WTC11 (cell line): ENCODE data around the gene SYT7. TPM values are rescaled to one million over a fixed set of nuclear protein-coding genes. Genes with fewer than 3 reads are reported as not detected.

Experiments used
- ATAC-seq: fragments of 200-7000 bp; cut with Tn5 transposase; 2 replicates; pipeline ENCODE4 v1.10.0; 2021; ENCODE audit warnings: mild to moderate bottlenecking, moderate library complexity
- CTCF ChIA-PET: fragments of 300-600 bp; sonication (Branson Sonifier 250); formaldehyde crosslinking; loops from one replicate; lab custom pipeline; 2021; ENCODE audit warnings: antibody characterized with exemption; lab: Charles Lee
- POLR2A ChIA-PET: fragments of 350-600 bp; sonication (Branson Sonifier 250); formaldehyde crosslinking; loops from one replicate; lab custom pipeline; 2021; ENCODE audit warnings: antibody characterized with exemption; lab: Charles Lee
- DNase-seq: peaks from one replicate; pipeline ENCODE4 v3.0.0; 2021; ENCODE audit warnings: low spot score
- H3K27ac Mint-ChIP-seq: 2 replicates; pipeline ENCODE4 v1.8.0; 2021; ENCODE audit warnings: mixed read lengths
- H3K27me3 Mint-ChIP-seq: 2 replicates; pipeline ENCODE4 v1.8.0; 2021; ENCODE audit warnings: low read depth, mild to moderate bottlenecking, moderate library complexity, mixed read lengths
- H3K36me3 Mint-ChIP-seq: 2 replicates; pipeline ENCODE4 v1.8.0; 2021; ENCODE audit warnings: mixed read lengths
- H3K4me1 Mint-ChIP-seq: 2 replicates; pipeline ENCODE4 v1.8.0; 2022; ENCODE audit warnings: mixed read lengths
- H3K4me3 Mint-ChIP-seq: 2 replicates; pipeline ENCODE4 v1.8.0; 2021; ENCODE audit warnings: mild to moderate bottlenecking, moderate library complexity, mixed read lengths
- H3K9me3 Mint-ChIP-seq: 2 replicates; pipeline ENCODE4 v1.8.0; 2021; ENCODE audit warnings: mixed read lengths
- NR3C1 ChIP-seq: sonication (generic); formaldehyde crosslinking; conservative IDR thresholded peaks from 2 replicates; pipeline ENCODE4 v1.8.1; 2023; ENCODE audit warnings: low read depth, mild to moderate bottlenecking, missing genetic modification reagents
- RELA ChIP-seq: sonication (generic); formaldehyde crosslinking; IDR thresholded peaks from 2 replicates; pipeline ENCODE4 v1.8.1; 2022; ENCODE audit warnings: missing genetic modification reagents, mild to moderate bottlenecking, borderline replicate concordance
- SP1 ChIP-seq: sonication (generic); formaldehyde crosslinking; conservative IDR thresholded peaks from 2 replicates; pipeline ENCODE4 v1.8.1; 2022; ENCODE audit warnings: missing genetic modification reagents
- TP53 ChIP-seq: sonication (generic); formaldehyde crosslinking; IDR thresholded peaks from 2 replicates; pipeline ENCODE4 v1.8.1; 2023; ENCODE audit warnings: mild to moderate bottlenecking, missing genetic modification reagents
- ZNF232 ChIP-seq: sonication (generic); formaldehyde crosslinking; IDR thresholded peaks from 2 replicates; pipeline ENCODE4 v1.8.0; 2022; ENCODE audit warnings: mild to moderate bottlenecking, missing genetic modification reagents
- ZNF416 ChIP-seq: fragments of 250-450 bp; sonication (Bioruptor Pico); IDR thresholded peaks from 2 replicates; pipeline ENCODE4 v1.9.0; 2021; ENCODE audit warnings: mild to moderate bottlenecking, inconsistent platforms
- total RNA-seq: library from RNA; stranded (reverse); gene quantifications from 3 replicates; pipeline ENCODE4 v1.2.3, GENCODE V29; 2021
- TF ChIP-seq, protein P1 (sequence below): sonication (generic); formaldehyde crosslinking; IDR thresholded peaks from 2 replicates; pipeline ENCODE4 v1.8.1; 2023; ENCODE audit warnings: mild to moderate bottlenecking, moderate library complexity, missing genetic modification reagents
- TF ChIP-seq, protein P2 (sequence below): sonication (generic); formaldehyde crosslinking; IDR thresholded peaks from 2 replicates; pipeline ENCODE4 v1.8.1; 2022; ENCODE audit warnings: low read depth, mild to moderate bottlenecking, moderate library complexity, missing genetic modification reagents, borderline replicate concordance
- TF ChIP-seq, protein P3 (sequence below): sonication (generic); formaldehyde crosslinking; IDR thresholded peaks from 2 replicates; pipeline ENCODE4 v1.8.0; 2022; ENCODE audit warnings: missing genetic modification reagents
- TF ChIP-seq, protein P4 (sequence below): sonication (generic); formaldehyde crosslinking; IDR thresholded peaks from 2 replicates; pipeline ENCODE4 v1.8.0; 2022; ENCODE audit warnings: mild to moderate bottlenecking, missing genetic modification reagents
- TF ChIP-seq, protein P5 (sequence below): sonication (generic); formaldehyde crosslinking; IDR thresholded peaks from 2 replicates; pipeline ENCODE4 v1.8.1; 2022; ENCODE audit warnings: mild to moderate bottlenecking, missing genetic modification reagents, moderate library complexity, borderline replicate concordance

The SYT7 gene
- total RNA-seq, 1 experiment from 2014 or later, result 12.5 TPM

DNA sequence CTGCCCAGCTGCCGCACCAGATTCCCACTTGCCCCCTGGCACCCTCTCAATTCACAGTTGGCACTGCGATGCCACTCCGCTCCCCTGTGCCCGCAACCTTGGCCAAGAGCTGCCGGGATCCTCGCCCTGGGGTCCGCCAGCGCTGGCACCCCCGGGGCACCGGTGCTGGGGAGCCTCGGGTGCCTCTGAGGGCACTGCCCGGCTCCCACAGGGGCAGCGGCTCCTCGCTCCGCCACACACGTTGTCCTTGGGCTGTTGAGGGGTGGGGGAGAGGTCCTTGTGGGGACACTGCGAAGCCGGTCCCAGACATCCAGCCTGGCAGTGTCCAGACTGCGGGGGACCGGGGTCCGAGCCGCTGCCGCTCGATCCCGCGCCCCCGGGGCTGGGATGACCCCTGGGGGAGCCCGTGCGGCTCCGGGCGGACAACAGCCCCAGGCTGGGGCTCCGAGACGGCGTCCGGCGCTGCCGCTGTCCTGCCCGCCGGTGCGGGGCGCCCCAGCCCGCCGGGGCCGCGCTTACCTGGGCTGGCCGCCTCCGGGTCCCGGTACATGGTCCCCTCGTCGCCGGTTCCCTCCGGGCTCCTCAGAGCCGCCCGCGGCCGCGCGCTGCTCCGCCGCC is 496 bp downstream of the SYT7 start:
- Mint-ChIP-seq H3K4me1 (peaks cover 52% of the 10 kb centered on the region), H3K27ac (no peak overlapping the region), H3K9me3 (no peaks in the 10 kb centered on the region), H3K36me3 (no peaks in the 10 kb centered on the region), H3K27me3 (peaks cover 53% of the 10 kb centered on the region), H3K4me3 (peak overlapping the region; percentile 79)
- TF ChIP-seq, protein P1, sequence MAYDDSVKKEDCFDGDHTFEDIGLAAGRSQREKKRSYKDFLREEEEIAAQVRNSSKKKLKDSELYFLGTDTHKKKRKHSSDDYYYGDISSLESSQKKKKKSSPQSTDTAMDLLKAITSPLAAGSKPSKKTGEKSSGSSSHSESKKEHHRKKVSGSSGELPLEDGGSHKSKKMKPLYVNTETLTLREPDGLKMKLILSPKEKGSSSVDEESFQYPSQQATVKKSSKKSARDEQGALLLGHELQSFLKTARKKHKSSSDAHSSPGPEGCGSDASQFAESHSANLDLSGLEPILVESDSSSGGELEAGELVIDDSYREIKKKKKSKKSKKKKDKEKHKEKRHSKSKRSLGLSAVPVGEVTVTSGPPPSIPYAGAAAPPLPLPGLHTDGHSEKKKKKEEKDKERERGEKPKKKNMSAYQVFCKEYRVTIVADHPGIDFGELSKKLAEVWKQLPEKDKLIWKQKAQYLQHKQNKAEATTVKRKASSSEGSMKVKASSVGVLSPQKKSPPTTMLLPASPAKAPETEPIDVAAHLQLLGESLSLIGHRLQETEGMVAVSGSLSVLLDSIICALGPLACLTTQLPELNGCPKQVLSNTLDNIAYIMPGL (CRISPR knock-in tag), result peak; percentile 26; the same call in 1 of the 2 replicates
- TF ChIP-seq, protein P2, sequence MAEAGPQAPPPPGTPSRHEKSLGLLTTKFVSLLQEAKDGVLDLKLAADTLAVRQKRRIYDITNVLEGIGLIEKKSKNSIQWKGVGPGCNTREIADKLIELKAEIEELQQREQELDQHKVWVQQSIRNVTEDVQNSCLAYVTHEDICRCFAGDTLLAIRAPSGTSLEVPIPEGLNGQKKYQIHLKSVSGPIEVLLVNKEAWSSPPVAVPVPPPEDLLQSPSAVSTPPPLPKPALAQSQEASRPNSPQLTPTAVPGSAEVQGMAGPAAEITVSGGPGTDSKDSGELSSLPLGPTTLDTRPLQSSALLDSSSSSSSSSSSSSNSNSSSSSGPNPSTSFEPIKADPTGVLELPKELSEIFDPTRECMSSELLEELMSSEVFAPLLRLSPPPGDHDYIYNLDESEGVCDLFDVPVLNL (CRISPR knock-in tag), result no peak
- ChIA-PET POLR2A (no interaction called here), CTCF (interaction anchor here (0.6 to 1.0 kb wide), 6 partner anchors 13 to 107 kb away, joined by 3 to 4 read pairs (median 3); no protein-coding TSS in a partner anchor)
- DNase-seq (peak; percentile 36), ATAC-seq (peak; percentile 5)

DNA sequence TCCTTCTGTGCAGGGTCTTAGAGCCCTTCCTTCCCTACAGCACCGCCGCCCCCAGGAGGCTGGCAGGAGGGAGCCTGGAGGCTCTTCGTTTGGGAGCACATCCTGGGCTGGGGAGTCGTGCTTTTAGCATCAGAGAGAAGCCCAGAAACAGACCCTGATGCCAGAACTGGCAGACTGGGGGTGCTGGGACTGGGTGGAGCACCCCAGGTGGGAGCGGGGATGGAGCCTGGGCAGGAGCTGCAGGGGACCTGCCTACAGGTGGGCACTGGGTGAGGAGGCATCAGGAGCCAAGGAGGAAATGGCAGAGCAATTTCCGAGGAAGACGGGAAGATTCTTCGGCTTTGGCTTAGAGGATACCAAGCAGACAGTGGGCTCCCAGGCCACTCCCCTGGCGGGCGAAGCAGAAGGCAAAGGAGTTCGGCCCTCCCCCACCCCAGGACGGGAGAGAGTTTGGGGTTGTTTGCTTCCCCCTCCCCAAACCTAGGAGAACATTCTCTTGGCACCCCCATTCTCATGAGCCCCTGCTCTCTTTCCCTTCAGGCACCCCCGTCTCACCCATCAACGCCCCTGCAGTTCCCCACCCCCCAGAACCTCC is 1.1 kb downstream of the SYT7 start:
- DNase-seq, result no peak

DNA sequence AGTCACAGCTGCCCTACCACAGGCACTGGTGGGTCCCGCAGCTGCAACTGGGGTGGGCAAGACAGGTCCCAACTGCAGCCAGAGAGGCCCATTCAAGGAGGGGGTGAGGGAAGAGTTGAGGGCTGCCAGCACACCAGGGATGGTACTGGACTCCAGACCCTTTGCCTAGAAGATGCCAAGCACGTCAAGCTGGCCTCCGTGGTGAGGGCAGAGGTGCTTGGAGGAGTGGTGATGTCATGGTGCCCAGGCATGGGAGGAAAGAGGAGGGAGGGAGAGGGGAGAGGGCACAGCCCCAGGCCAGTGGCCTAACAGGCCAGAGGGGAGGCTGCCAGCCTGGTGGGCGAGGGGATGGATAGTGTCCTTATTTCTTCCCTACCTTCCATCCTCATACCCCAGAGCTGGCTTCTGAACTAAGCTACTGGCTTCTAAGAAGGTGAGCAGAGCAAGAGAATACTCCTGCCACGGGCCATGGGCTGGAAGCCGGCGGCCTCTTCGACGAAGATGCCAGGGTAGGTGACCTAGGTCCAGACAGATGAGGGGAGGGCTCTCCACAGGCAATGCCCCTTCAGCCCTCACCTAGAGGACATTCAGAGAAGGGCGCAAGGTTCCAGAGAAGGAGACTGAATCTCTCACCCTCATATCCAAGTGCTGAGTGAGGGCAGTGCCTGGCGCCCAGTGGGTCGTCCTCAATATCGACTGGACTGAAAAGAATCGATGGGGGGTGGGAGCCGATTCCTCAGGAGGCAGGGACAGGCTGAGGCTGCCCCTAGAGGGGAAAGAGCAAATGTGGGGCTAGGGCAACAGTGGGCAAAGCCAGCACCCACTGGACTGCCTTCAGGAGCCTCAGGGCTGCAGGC is 1.8 kb downstream of the SYT7 start:
- Mint-ChIP-seq H3K4me1 (peaks cover 45% of the 10 kb centered on the region), H3K27ac (no peak overlapping the region), H3K27me3 (peaks cover 47% of the 10 kb centered on the region), H3K9me3 (no peaks in the 10 kb centered on the region), H3K4me3 (peak overlapping the region; percentile 79), H3K36me3 (no peaks in the 10 kb centered on the region)
- ChIA-PET CTCF (interaction anchor here (0.6 to 2.6 kb wide), 5 partner anchors 9 to 133 kb away, joined by 3 to 26 read pairs (median 8); no protein-coding TSS in a partner anchor), POLR2A (no interaction called here)
- no peak for DNase-seq
- 0 out of 2 replicates have a peak, but pooled peaks have one; percentile 76 for TF ChIP-seq RELA (CRISPR knock-in tag)
- no peak for TF ChIP-seq NR3C1
- peak; percentile 10 for ATAC-seq

More for the DNA sequence above, 1.1 kb downstream of the SYT7 start:
- Mint-ChIP-seq H3K4me1 (peaks cover 46% of the 10 kb centered on the region), H3K4me3 (peak overlapping the region; percentile 79), H3K27ac (no peak overlapping the region), H3K36me3 (no peaks in the 10 kb centered on the region), H3K9me3 (no peaks in the 10 kb centered on the region), H3K27me3 (peaks cover 51% of the 10 kb centered on the region)
- CTCF ChIA-PET, result interaction anchor here (0.6 to 1.0 kb wide), 7 partner anchors 12 to 107 kb away, joined by 3 to 5 read pairs (median 3); no protein-coding TSS in a partner anchor
- POLR2A ChIA-PET, result no interaction called here
- TF ChIP-seq ZNF232 (CRISPR knock-in tag) (no peak), ZNF416 (CRISPR knock-in tag) (no peak), SP1 (CRISPR knock-in tag) (0 out of 2 replicates have a peak, but pooled peaks have one; percentile 20), RELA (CRISPR knock-in tag) (no peak)
- TF ChIP-seq, protein P1 (CRISPR knock-in tag), result no peak
- no peak for ATAC-seq

DNA sequence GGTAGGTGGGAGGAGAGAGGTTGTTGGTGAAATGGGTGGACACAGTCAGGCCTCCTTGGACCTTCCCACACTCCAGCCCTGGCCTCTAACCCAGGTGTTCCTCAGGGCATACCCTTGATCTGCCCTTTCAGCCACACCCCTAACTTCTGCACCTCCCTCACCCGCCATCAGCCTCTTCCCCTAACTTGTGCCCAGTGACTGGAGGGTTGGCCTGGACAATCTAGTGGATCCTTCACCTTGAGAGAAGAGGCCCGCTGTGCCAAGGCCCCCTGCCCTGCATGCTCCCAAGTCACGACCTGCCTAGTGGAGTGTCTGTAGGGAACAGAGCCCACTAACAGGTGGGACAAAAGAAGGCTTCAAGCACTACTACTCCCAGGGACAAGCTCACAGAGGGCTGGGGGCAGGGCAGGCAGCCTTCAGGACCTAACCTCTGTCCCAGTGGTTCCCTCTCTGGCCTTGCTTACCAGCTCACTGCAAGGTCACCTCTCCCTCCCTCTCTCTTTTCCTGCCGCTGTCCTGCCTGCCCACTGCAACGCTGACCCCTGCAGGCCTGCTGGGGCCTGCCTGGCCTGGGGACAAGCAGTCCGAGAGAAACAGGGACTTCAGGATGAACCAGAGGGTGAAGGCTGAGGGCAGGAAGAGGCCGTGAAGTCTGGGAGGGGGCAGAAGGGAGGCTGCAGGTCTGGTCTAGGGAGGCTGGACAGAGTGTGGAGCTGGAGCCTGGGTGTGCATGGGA is 3.3 kb downstream of the SYT7 start:
- CTCF ChIA-PET, result interaction anchor here (0.6 to 3.7 kb wide), 35 partner anchors 9 to 156 kb away, joined by 3 to 65 read pairs (median 4); partner anchors contain the start of gene LRRC10B
- DNase-seq (peak; percentile 61), ATAC-seq (peak; percentile 14)
- no peaks in the 10 kb centered on the region for H3K9me3 Mint-ChIP-seq
- H3K4me3 Mint-ChIP-seq, result no peak overlapping the region
- POLR2A ChIA-PET, result interaction anchor here (0.6 kb wide), 1 partner anchor 10 kb away, joined by 4 read pairs; no protein-coding TSS in a partner anchor
- no peaks in the 10 kb centered on the region for H3K36me3 Mint-ChIP-seq
- peaks cover 46% of the 10 kb centered on the region for H3K4me1 Mint-ChIP-seq
- peaks cover 33% of the 10 kb centered on the region for H3K27me3 Mint-ChIP-seq
- H3K27ac Mint-ChIP-seq, result no peak overlapping the region
- TF ChIP-seq, protein P3, sequence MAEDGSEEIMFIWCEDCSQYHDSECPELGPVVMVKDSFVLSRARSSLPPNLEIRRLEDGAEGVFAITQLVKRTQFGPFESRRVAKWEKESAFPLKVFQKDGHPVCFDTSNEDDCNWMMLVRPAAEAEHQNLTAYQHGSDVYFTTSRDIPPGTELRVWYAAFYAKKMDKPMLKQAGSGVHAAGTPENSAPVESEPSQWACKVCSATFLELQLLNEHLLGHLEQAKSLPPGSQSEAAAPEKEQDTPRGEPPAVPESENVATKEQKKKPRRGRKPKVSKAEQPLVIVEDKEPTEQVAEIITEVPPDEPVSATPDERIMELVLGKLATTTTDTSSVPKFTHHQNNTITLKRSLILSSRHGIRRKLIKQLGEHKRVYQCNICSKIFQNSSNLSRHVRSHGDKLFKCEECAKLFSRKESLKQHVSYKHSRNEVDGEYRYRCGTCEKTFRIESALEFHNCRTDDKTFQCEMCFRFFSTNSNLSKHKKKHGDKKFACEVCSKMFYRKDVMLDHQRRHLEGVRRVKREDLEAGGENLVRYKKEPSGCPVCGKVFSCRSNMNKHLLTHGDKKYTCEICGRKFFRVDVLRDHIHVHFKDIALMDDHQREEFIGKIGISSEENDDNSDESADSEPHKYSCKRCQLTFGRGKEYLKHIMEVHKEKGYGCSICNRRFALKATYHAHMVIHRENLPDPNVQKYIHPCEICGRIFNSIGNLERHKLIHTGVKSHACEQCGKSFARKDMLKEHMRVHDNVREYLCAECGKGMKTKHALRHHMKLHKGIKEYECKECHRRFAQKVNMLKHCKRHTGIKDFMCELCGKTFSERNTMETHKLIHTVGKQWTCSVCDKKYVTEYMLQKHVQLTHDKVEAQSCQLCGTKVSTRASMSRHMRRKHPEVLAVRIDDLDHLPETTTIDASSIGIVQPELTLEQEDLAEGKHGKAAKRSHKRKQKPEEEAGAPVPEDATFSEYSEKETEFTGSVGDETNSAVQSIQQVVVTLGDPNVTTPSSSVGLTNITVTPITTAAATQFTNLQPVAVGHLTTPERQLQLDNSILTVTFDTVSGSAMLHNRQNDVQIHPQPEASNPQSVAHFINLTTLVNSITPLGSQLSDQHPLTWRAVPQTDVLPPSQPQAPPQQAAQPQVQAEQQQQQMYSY (CRISPR knock-in tag), result no peak
- TF ChIP-seq TP53 (CRISPR knock-in tag), result no peak
- TF ChIP-seq, protein P4, sequence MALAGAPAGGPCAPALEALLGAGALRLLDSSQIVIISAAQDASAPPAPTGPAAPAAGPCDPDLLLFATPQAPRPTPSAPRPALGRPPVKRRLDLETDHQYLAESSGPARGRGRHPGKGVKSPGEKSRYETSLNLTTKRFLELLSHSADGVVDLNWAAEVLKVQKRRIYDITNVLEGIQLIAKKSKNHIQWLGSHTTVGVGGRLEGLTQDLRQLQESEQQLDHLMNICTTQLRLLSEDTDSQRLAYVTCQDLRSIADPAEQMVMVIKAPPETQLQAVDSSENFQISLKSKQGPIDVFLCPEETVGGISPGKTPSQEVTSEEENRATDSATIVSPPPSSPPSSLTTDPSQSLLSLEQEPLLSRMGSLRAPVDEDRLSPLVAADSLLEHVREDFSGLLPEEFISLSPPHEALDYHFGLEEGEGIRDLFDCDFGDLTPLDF (CRISPR knock-in tag), result no peak
- TF ChIP-seq, protein P5, sequence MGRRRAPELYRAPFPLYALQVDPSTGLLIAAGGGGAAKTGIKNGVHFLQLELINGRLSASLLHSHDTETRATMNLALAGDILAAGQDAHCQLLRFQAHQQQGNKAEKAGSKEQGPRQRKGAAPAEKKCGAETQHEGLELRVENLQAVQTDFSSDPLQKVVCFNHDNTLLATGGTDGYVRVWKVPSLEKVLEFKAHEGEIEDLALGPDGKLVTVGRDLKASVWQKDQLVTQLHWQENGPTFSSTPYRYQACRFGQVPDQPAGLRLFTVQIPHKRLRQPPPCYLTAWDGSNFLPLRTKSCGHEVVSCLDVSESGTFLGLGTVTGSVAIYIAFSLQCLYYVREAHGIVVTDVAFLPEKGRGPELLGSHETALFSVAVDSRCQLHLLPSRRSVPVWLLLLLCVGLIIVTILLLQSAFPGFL (CRISPR knock-in tag), result no peak
